ENCODE measurements around the gene TRIM8.

The TRIM8 gene, protein sequence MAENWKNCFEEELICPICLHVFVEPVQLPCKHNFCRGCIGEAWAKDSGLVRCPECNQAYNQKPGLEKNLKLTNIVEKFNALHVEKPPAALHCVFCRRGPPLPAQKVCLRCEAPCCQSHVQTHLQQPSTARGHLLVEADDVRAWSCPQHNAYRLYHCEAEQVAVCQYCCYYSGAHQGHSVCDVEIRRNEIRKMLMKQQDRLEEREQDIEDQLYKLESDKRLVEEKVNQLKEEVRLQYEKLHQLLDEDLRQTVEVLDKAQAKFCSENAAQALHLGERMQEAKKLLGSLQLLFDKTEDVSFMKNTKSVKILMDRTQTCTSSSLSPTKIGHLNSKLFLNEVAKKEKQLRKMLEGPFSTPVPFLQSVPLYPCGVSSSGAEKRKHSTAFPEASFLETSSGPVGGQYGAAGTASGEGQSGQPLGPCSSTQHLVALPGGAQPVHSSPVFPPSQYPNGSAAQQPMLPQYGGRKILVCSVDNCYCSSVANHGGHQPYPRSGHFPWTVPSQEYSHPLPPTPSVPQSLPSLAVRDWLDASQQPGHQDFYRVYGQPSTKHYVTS

GRCh38 chr10:102644066-102644645, at the start of gene TRIM8:
Gene TRIM8 (plus strand): TSS chr10:102644479. CDS start chr10:102644618, 139 bp downstream.
- DNase-seq (ENCODE audit: low read depth in 2 of 2), result no peak

- no peak for DNase-seq (ENCODE audit: low read depth in 2 of 2)
Measured at GRCh38 chr10:102595293-102595692, 49.0 kb upstream of the TRIM8 start.

GRCh38 chr10:102595897-102596296, 48.4 kb upstream of the TRIM8 start:
- no peak for DNase-seq (ENCODE audit: low read depth in 2 of 2)

GRCh38 chr10:102596506-102596971, 47.7 kb upstream of the TRIM8 start:
- DNase-seq (ENCODE audit: low read depth in 2 of 2), result no peak

GRCh38 chr10:102597131-102597991, 46.9 kb upstream of the TRIM8 start:
- no peak for DNase-seq (ENCODE audit: low read depth in 2 of 2)

GRCh38 chr10:102598243-102598642, 46.0 kb upstream of the TRIM8 start:
- no peak for DNase-seq (ENCODE audit: low read depth in 2 of 2)

GRCh38 chr10:102599565-102600327, 44.5 kb upstream of the TRIM8 start:
- DNase-seq (ENCODE audit: low read depth in 2 of 2), result no peak

DNA sequence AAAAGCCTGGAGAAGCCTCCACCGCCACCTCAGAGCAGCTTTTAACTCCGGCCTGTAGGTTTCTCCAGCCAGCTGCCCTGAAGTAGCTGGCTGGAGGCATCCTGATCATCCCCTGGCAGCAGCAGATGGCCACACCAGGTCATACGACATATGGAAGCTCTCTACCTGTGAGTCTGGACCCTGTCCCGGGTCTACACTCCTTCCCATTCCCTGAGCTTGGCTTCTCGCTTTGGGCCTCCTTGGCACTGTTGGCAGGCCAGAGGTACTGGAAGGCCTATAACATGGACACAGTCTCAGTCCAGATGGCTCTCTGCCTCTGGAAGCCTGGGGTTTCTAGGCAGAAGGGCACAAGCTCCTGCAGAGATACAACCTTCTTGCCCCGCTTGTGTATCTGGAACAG, 43.5 kb upstream of the TRIM8 start:
- DNase-seq (ENCODE audit: low read depth in 2 of 2), result no peak

- DNase-seq (ENCODE audit: low read depth in 2 of 2), result no peak
Measured at GRCh38 chr10:102601639-102602038, 42.6 kb upstream of the TRIM8 start.

DNA sequence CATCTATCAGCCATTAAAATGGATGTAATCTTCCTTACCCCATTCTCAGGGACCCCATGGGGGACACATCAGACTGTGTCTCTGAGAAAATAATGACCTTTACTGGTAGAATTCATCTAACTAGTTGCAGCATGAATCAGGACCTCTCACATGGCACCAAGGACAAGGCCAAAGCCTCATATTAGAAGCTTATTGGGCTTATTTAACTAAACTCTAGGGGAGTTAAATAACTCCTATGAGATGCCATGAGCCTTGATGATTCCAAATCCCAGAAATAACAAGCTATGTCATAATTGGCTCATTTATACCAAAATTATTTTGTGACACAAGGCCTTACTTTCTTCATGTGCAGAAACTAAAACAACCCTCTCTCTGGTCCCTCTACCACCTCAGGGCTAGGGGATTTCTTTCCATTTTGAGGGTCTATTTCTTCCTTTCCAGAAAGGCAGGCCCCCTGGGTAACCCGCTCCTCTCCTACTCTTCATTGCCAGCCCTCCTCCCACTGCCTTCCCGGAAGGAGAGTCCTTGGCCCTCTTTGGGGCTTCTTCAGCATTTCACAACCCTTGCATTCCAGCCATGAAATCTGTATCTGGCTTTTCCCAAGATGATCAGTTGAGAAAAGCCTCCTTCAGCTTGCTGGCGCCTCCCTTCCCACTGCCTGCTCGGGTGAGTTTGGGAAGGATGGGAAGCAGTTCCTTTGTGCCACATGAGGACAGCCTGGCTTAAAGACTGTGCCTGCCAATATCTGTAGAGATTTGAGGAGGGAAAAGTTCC, 41.8 kb upstream of the TRIM8 start:
- no peak for DNase-seq (ENCODE audit: low read depth in 2 of 2)

GRCh38 chr10:102603946-102604345, 40.3 kb upstream of the TRIM8 start:
- no peak for DNase-seq (ENCODE audit: low read depth in 2 of 2)

DNA sequence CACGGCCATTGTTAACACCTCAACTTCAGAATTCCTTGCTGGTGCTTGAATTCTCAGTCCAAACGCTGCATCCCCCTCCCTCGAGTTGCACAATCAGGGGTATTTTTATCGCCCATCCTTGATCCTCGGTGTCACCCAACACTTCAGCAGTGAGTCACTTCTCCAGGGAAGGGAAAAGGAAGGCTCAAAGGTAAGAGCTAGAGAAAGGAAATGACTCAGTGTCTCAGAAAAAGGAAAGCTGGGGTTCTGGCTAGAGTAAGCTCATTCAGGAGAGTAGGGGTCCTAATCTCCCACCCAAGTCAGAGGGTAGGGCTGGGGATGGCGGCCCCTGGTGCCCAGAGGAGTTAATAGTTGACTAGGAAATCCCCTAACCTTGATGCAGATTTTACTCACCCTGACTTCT, 39.8 kb upstream of the TRIM8 start:
- DNase-seq (ENCODE audit: low read depth in 2 of 2), result no peak

- no peak for DNase-seq (ENCODE audit: low read depth in 2 of 2)
Measured at GRCh38 chr10:102605712-102606111, 38.6 kb upstream of the TRIM8 start.

- no peak for DNase-seq (ENCODE audit: low read depth in 2 of 2)
Measured at GRCh38 chr10:102608487-102608886, 35.8 kb upstream of the TRIM8 start.

GRCh38 chr10:102610441-102610887, 33.8 kb upstream of the TRIM8 start:
- DNase-seq (ENCODE audit: low read depth in 2 of 2), result no peak

GRCh38 chr10:102611514-102612087, 32.7 kb upstream of the TRIM8 start:
- DNase-seq (ENCODE audit: low read depth in 2 of 2), result no peak

DNA sequence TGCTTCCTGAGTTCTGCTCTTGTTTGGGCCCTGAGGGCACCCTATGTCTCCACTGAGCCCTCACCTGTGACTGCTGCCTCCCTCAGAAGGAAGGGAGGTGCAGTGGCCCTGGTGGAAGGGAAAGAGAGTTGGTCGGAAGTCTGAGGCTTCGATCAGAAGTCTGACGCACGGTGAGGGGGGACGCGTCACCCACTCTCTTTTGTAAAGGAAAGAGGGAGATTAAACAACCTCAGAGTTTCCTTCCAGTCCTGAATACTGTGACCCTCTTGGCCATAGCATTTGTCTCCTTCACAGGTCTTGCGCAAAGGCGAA, 31.4 kb upstream of the TRIM8 start:
- DNase-seq (ENCODE audit: low read depth in 2 of 2), result peak in 1 of 2 donors; percentile 13

DNA sequence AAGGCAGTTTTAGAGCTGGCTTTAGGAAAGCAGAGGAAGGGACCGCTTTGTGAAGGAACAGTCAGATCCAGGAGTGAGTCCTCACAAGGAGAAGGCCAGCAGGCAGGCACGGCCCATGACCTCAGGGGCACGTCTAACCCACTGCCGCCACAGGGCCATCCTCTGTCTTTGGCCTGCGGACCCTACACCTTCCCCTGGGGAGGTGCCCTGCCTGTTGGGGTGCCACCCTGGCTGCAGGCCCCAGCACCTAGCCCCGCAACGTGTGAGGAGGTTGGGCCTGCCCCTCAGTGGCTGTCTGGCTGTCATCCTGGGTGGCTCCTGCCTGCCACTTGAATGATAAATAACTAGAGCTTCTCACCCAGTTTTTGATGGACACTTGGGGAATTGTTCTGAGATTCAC, 31.0 kb upstream of the TRIM8 start:
- DNase-seq (ENCODE audit: low read depth in 2 of 2), result no peak

DNA sequence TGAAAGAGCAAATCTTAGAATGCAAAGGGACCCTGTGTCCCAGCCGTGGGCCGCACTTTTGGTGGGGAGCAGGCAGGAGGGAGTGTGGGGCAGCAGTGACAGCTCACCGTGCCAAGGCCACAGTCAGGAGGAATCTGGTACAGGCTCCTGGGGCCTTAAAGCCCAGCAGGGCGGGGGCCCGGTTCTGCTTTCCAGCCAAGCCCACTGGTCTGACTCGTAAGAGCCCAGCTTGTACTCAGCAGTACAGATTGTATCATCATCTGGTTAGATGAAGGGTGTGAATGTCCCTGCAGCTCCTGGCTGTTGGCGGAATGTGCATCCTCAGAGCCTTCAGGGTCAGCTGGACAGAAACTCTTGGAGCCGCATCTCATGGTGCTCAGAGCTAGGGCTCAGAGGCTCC, 30.5 kb upstream of the TRIM8 start:
- no peak for DNase-seq (ENCODE audit: low read depth in 2 of 2)

DNA sequence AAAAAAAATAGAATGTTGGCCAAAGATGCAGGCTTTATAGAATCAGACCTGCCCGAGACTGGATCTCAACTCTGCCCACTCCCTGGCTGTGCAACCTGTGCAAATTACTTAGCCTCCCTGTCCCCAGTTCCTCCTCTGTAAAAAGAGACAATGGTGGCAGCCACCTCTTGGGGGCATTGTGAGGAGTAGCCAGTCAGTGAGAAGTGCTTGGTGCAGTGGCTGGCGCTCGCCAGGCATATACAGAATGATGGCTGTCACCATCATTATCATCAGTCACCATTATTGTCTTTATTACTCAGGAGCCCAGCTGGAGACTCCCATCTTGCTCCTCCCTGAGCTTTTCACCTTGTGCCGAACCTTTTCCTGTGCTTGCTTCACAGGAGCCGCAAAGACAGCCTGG, 29.4 kb upstream of the TRIM8 start:
- DNase-seq (ENCODE audit: low read depth in 2 of 2), result no peak

Measured in stimulated activated CD4-positive, alpha-beta T cell treated with anti-CD3 and anti-CD28 coated beads, Interleukin-1b, Interleukin-23, amount 100 ng/mL, for 1 hour (primary cell).